HK-2 (cell line): Measurements from ENCODE around the gene PRTN3.
"Not testable (repeated sequence)": the region's sequence is repeated elsewhere in the genome, so short reads cannot be mapped to it uniquely, and the experiment has no call there.

Experiments used
- DNase-seq: peaks from one replicate; pipeline ENCODE4 v3.0.0-alpha.2; 2018; ENCODE audit not compliant: unreplicated experiment

PRTN3 gene

DNA sequence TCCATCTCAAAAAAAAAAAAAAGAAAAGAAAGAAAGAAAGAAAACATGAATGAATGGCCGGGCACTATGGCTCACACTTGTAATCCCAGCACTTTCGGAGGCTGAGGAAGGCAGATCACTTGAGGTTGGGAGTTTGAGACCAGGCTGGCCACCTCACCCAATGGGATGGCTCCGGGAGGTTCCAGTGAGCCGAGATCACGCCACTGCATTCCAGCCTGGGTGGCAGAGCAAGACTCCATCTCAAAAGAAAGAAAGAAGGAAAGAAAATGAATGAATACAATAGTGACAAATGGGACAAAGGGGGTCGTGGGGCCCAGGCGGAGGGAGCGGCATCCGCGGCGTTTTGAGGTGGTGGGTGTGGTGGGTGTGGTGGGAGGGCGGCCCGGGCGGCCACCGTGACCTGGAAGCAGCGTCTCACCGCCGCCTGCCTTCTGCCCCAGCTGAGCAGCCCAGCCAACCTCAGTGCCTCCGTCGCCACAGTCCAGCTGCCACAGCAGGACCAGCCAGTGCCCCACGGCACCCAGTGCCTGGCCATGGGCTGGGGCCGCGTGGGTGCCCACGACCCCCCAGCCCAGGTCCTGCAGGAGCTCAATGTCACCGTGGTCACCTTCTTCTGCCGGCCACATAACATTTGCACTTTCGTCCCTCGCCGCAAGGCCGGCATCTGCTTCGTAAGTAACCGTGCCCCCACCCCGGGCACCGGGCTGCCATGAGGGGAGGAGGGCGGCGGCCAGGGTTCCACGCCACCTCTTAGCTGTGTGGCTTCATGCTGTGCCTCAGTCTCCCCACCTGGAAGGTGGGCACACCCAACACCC lies 5.1 kb downstream of the PRTN3 start:
- no peak for DNase-seq

DNA sequence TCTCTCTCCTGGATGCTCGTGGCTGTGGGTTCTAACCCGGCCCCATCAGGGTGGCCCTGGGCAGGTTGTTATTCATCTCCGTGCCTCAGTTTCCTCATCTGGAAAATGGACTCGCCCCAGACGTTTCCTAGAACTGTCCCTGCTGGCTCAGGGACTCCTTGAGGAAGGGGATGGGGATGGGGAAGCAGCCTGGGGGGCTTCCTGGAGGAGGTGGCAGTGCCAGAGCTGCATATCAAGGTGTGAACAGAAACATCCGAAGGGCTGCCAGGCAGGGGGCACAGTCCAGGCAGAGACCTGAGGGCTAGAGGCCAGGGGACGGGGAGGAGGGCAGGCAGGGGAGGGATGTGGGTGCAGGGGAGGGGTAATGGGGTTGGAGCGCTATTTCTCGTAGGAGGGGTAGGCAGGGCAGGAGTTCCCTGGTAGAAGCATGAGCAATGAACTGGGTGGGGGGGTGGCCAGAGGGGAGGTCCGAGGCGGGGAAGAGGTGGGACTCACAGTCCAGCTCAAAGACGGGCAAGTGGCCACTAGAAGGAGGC lies 7.7 kb downstream of the PRTN3 start:
- DNase-seq = no peak

DNA sequence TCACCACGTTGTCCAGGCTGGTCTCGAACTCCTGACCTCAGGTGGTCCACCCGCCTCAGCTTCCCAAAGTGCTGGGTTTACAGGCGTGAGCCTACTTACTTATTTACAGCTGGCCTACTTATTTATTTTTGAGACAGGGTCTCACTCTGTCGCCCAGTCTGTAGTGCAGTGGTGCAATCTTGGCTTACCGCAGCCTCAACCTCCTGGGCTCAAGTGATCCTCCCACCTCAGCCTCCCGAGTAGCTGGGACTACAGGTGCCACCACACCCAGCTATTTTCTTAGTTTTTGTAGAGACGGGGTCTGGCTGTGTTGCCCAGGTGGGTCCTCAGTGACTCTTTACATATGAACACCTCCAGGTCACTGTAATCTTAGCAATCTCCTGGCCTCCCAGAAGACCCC lies 8.4 kb downstream of the PRTN3 start:
- DNase-seq = not testable (repeated sequence)

DNA sequence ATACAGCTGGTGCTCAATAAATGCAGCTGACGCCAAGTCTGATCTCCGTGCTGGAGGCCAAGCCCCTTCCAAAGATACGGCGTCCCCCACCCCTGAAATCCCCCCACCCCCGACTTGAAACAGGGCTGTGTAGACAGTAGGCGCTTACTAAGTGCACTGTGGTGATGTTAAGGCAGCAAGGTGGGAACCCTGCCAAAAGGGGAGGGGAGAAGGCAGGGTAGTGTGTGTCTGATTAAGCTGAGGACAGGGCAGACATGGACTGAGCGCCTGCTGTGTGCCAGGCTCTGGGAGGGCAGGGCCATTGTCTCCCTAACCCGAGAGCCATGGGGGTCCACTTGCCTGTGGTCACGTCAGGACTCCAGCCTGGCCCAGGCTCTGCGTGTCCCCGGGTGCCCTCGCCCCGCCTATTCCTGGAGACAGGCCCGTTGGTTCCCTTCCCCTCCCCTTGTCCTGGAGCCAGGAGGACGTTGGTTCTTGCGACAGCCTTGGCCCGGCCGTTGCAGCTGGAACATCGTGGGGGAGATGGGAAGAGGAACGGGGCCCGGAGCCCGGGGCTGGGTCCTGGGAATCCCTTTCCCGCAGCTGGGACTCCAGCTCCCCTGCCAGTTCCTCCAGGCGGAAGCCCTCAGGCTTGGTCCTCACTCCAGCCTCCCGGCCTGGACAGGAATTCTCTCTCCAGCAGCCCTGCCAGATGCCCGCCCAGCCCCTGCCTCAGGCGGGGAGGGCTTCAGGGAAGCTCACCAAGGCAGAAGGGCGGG lies 9.6 kb downstream of the PRTN3 start:
- peak; percentile 62 for DNase-seq

DNA sequence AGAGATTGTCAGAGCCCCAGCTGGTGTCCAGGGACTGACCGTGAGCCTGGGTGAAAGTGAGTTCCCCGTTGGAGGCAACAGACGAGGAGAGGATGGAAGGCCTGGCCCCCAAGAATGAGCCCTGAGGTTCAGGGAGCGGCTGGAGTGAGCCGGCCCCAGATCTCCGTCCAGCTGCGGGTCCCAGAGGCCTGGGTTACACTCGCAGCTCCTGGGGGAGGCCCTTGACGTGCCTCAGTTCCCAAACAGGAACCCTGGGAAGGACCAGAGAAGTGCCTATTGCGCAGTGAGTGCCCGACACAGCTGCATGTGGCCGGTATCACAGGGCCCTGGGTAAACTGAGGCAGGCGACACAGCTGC lies 10.2 kb downstream of the PRTN3 start:
- no peak for DNase-seq

DNA sequence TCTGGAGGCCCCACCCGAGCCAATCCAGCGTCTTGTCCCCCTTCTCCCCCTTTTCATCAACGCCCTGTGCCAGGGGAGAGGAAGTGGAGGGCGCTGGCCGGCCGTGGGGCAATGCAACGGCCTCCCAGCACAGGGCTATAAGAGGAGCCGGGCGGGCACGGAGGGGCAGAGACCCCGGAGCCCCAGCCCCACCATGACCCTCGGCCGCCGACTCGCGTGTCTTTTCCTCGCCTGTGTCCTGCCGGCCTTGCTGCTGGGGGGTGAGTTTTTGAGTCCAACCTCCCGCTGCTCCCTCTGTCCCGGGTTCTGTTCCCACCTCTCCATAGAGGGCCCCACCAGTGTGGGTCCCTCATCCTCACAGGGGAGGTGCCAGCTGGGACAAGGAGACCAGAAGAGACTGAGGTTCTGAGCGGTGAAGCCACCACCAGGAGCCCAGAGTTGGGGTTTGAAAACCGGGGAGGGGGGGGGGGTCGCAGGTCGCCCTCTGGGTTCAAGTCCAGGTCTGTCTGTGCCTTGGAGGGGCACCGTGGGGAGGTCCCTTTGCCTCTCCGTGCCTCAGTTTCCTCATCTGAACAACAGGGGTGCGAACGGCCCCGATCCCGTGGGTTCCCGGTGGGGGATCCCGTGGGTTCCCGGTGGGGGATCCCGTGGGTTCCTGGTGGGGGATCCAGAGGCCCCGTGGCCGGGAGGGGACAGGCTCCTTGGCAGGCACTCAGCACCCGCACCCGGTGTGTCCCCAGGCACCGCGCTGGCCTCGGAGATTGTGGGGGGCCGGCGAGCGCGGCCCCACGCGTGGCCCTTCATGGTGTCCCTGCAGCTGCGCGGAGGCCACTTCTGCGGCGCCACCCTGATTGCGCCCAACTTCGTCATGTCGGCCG lies 11.6 kb downstream of the PRTN3 start, which contains the start of gene ELANE:
ELANE (plus strand) TSS at position 168 of the 878 bp plus-strand sequence; CDS start at position 194, 26 bp downstream.
- no peak for DNase-seq

DNA sequence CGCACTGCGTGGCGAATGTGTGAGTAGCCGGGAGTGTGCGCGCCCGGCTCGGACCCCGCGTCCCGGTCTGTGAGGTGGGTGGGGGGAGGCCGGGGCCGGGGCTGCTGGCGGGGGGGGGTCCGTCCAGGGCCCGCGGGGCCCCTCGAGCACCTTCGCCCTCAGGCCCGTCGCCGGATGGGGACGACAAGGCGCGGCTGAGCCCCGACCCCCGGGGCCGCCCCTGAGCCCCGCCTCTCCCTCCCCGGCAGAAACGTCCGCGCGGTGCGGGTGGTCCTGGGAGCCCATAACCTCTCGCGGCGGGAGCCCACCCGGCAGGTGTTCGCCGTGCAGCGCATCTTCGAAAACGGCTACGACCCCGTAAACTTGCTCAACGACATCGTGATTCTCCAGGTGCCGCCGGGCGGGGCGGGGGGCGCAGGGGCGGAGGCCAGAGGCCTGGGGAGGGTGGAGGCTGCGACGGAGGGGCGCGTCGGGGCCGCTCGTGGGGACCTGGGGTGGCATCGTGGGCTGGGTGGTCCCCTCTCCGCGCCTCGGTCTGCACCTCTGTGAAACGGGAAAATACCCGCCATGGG lies 12.3 kb downstream of the PRTN3 start:
- no peak for DNase-seq

DNA sequence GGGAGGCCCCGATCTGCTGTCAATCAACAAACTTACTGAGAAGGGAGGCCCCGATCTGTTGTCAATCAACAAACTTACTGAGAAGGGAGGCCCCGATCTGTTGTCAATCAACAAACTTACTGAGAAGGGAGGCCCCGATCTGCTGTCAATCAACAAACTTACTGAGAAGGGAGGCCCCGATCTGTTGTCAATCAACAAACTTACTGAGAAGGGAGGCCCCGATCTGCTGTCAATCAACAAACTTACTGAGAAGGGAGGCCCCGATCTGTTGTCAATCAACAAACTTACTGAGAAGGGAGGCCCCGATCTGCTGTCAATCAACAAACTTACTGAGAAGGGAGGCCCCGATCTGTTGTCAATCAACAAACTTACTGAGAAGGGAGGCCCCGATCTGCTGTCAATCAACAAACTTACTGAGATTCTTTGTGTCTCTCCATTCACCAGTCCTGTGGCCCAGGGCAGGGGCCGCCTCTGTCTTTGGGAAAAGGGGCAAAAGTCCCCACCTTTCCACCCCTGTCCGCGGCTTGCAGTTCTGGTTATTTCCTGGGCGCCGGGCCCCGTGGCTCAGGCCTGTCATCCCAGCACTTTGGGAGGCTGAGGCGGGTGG lies 12.9 kb downstream of the PRTN3 start:
- not testable (repeated sequence) for DNase-seq

DNA sequence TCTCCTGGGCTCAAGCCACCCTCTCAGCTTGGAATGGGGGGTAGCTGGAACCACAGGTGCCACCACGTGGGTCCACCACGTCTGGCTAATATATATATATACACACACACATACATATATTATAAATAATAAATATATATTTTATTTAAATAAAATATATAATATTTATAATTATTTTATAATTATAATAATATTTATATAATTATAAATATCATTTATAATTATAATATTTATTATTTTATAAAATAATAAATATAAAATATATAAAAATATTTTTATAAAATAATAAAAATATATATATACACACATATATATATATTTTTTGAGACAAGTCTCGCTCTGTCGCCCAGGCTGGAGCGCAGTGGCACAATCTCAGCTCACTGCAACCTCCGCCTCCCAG lies 13.8 kb downstream of the PRTN3 start:
- DNase-seq = no peak

DNA sequence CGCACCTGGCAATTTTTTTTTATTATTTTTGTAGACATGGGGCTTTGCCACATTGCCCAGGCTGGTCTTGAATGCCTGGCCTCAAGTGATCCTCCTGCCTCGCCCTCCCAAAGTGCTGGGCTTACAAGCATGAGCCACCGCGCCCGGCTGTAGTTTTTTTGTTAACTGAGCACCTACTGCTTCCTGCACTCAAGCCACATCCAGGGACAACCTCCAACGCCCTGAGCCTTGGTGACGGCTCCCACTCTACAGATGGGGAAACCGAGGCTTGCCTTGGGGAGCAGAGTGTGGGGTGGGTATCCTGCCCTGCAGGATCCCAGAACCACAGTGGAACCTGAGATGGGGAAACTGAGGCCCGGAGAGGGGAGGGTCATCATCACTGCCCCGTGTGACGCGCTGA lies 14.3 kb downstream of the PRTN3 start:
- no peak for DNase-seq

DNA sequence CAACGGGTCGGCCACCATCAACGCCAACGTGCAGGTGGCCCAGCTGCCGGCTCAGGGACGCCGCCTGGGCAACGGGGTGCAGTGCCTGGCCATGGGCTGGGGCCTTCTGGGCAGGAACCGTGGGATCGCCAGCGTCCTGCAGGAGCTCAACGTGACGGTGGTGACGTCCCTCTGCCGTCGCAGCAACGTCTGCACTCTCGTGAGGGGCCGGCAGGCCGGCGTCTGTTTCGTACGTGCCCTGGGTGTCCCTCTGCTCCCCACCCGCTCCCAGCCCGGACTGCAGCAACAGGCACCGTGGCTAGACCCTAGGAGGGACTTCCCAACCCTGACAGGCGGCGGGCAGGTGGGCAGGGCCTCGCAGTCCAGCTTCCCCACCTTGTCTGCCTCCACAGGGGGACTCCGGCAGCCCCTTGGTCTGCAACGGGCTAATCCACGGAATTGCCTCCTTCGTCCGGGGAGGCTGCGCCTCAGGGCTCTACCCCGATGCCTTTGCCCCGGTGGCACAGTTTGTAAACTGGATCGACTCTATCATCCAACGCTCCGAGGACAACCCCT lies 14.8 kb downstream of the PRTN3 start:
- no peak for DNase-seq

DNA sequence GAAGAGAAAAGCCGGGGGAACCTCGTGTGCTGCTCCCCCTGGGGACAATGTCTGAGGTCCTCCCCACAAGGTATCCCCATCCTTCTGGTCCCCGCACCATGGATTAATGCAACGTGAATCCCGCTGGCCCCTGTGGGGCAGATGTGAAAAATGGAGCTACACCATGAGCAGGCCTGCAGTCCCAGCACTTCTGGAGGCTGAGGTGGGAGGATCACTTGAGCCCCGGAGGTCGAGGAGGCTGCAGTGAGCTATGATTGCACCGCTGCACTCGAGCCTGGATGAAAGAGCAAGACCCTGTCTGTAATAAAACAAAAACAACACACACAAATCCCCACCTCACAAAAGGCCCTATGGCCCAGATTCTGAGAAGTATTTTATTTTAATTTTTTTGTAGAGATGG lies 17.5 kb downstream of the PRTN3 start:
- DNase-seq = no peak

DNA sequence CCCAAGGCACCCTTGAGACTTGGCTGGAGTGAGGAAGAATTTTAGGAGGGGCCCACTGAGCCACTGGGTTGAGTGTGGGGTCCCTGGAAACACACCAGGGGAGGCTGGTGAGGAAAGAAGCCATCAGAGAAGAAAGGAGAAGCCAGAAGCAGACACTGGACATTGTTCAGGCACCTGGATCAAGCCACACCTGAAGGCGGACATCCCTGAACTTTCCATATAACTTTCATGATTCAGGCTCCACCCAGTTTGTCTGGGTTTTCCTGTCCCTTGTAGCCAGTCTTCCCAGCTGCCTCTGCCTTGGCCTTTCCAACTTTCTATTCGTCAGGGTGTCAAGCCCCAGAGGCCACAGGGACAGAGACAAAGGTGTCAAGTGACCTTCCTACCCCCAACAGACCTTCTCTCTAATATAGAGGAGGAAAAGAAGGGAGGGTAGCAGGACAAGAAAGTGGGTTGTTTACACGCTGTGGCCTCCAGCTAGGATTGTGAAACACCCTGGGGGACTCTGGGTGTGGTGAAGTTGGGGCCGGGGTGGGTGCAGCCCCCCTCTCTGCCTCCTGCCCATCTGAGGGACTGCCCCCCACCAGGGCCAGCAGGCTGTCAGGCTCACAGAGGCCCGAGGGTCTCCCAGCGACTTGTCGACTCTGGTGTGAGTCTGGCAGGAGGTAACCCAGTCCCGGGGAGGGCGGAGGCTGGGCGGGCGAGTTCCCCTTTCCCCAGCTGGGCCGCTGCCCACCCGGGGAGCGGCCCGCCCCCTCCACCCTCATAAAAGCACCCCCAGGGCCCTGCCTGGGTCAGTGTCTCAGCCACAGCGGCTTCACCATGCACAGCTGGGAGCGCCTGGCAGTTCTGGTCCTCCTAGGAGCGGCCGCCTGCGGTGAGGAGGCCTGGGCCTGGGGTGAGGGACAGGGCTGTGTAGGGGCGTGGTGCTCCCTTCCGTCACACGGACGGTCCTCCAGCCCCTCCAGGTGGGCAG lies 18.4 kb downstream of the PRTN3 start, which contains the start of gene CFD:
CFD (plus strand) TSS at position 797 of the 976 bp plus-strand sequence; CDS start at position 823, 26 bp downstream.
- no peak for DNase-seq

DNA sequence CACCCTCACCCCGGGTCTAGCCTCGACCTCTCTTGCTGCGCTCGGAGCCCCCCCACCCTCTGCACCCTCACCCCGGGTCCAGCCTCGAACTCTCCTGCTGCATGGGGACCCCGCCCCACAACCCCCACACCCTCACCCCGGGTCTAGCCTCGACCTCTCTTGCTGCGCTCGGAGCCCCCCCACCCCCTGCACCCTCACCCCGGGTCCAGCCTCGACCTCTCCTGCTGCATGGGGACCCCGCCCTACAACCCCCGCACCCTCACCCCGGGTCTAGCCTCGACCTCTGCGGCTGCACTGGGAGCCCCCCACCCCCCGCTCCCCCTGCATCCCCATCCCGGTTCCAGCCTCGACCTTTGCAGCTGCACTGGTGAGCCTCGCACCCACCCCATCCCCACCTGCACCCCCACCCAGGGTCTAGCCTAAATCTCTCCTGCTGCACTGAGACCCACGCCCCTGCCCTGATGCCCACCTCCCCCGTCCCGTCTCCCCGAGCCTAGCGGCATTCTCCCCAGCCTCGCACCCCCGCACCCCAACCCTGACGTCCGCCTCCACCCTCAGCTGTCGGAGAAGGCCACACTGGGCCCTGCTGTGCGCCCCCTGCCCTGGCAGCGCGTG lies 20.4 kb downstream of the PRTN3 start:
- DNase-seq = no peak

DNA sequence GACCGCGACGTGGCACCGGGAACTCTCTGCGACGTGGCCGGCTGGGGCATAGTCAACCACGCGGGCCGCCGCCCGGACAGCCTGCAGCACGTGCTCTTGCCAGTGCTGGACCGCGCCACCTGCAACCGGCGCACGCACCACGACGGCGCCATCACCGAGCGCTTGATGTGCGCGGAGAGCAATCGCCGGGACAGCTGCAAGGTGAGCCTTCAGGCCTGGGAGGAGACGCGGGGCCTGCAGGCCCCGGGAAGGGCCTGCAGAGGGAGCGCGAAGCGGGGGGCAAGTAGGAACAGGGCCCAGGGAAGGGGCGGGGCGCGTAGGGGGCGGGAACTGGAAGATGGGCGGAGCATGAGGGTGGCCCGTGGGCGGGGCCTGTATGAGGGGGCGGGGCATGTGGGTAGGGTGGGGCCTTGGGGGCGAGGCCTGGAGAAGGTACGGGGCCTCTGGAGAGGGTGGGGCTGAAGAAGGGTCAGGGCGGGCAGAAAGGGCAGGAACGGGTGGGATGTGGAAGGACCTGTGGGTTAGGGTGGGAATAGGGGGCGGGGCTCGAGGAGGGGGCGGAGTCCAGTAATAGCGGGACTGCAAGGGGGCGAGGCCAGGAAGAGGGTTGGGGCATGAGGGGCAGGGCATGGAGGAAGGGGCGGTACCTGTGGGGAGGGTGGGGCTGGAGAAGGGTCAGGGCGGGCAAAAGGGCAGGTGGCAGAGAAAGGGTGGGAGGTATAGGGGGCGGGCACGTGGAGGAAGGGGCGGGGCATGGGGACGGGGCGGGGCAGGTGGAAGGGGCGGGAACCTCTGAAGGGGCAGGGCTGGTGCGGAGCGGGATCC lies 21.2 kb downstream of the PRTN3 start:
- DNase-seq = no peak

DNA sequence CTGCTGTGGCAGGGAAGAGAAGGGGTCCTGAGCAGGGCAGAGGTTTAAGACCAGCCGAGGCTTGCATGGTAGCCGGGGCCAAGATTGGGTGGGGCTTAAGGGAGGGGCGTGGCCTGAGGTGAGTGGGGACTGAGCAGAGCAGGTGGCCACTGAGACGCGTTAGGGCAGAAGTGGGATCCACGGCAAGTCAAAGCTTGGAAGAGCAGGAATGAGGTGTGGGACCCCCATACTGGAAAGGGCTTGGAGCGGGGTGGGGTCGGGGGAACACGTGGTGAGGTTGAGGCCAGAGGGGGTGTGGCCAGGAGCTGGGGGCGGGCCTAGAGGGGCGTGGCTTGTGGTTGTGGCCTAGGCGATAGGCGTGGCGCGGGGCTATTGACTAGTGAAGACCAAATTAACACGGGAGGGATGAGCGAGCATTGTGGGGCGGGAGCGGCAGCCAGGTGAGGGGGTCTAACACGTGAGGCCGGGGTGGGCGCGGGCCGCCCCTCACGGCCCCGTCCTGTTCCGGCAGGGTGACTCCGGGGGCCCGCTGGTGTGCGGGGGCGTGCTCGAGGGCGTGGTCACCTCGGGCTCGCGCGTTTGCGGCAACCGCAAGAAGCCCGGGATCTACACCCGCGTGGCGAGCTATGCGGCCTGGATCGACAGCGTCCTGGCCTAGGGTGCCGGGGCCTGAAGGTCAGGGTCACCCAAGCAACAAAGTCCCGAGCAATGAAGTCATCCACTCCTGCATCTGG lies 21.9 kb downstream of the PRTN3 start:
- no peak for DNase-seq

DNA sequence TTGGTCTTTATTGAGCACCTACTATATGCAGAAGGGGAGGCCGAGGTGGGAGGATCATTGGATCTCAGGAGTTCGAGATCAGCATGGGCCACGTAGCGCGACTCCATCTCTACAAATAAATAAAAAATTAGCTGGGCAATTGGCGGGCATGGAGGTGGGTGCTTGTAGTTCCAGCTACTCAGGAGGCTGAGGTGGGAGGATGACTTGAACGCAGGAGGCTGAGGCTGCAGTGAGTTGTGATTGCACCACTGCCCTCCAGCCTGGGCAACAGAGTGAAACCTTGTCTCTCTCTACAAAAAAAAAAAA lies 22.5 kb downstream of the PRTN3 start:
- DNase-seq = no peak
